OCI-LY3 (cell line): ENCODE results near the gene CLDN9.

ENCODE experiments used
- EZH2phosphoT487 ChIP-seq: fragments of 200-600 bp; shearing (Covaris generic); IDR thresholded peaks from 2 replicates; pipeline ENCODE4 v1.6.1; 2018; ENCODE audit warnings: antibody characterized with exemption, mixed run types, low read depth
- TF ChIP-seq, protein P1 (sequence below): fragments of 200-600, 300-600 bp; sonication (generic); IDR thresholded peaks from 2 replicates; pipeline ENCODE4 v1.5.1; 2014; ENCODE audit warnings: antibody characterized with exemption, low read length, low read depth

GRCh38 chr16:3021449-3022207, 8.9 kb downstream of the CLDN9 start:
- TF ChIP-seq, protein P1, sequence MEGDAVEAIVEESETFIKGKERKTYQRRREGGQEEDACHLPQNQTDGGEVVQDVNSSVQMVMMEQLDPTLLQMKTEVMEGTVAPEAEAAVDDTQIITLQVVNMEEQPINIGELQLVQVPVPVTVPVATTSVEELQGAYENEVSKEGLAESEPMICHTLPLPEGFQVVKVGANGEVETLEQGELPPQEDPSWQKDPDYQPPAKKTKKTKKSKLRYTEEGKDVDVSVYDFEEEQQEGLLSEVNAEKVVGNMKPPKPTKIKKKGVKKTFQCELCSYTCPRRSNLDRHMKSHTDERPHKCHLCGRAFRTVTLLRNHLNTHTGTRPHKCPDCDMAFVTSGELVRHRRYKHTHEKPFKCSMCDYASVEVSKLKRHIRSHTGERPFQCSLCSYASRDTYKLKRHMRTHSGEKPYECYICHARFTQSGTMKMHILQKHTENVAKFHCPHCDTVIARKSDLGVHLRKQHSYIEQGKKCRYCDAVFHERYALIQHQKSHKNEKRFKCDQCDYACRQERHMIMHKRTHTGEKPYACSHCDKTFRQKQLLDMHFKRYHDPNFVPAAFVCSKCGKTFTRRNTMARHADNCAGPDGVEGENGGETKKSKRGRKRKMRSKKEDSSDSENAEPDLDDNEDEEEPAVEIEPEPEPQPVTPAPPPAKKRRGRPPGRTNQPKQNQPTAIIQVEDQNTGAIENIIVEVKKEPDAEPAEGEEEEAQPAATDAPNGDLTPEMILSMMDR: peak; percentile 18
- TF ChIP-seq EZH2phosphoT487: no peak
